Measurements from ENCODE around the gene SSR2.
"Not testable (repeated sequence)": the region's sequence is repeated elsewhere in the genome, so short reads cannot be mapped to it uniquely, and the experiment has no call there.

SSR2 gene

DNA sequence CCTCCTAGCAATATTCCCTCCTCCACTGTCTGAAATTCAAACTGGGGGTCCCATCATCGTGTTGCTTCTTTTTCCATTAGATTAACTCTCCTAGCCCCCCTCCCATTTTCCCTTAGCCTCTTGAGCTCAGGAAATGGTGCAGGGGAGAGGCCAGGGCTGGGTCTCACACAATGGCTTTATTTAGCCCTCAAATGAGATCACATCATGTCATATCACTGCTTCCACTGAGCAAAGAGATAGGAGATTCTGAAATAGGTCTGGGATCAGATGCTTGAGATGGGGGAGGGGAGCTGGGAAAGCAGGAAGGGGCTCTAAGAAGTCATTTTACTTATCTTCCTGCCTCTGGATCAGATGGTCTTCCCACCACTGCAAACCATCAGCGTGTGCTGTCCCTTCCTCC, 24.6 kb downstream of the SSR2 start:
- no peak for DNase-seq (ENCODE audit: low read depth in 2 of 2)

DNA sequence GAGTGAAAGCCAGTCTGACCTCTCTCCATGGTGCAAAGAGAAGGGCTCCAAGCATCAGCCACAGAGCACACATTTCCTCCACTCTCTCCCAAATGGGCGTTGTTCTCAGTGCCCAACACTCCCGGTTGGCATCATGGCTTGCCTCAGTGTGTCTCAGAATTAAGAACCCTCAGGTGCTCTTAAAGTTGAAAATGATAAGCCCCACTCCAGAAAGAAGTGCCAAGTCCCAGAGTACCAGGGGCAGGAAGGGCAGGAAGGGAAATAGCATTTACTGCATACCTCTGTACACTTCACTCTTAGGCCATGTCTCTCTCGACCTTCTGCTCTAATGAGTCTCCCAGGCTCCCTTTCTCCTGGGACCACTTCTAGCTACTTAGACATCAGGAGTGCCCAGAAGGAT, 27.2 kb downstream of the SSR2 start:
- DNase-seq (ENCODE audit: low read depth in 2 of 2), result no peak

DNA sequence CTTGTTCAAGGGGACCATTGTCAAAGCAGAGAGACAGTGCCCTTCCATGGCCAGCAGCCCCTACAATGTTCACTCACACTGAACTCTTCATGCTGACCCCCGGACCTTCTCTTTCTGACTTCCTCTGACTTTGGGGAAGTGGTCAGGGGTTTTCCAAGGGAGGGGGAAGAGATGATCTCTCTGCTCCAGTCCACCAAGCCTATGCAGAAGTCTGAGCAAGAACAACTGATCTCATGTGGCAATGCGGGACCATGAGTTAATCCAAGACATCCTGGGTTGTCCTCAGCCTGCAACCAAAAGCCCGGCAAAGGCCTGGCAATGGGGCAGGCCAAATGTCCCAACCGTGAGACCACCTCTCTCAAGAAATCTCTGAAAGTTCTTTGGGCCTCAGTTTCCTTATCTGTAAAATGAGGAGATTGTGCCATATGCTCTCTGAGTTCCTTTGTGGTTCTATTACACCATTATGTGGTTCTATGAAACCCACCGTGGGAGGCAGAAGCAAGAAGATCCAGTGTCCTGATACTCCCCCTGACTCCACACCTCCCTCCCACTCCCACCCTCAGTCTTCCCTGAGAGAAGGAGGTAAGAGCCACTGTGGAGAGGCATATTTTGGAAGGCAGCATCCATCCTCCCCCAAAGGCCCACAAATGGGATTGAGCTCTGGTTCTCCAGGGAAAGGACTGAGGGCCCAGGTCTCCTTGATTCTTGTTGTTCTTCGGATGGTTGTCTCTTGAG, 30.6 kb downstream of the SSR2 start:
- no peak for DNase-seq (ENCODE audit: low read depth in 2 of 2)

DNA sequence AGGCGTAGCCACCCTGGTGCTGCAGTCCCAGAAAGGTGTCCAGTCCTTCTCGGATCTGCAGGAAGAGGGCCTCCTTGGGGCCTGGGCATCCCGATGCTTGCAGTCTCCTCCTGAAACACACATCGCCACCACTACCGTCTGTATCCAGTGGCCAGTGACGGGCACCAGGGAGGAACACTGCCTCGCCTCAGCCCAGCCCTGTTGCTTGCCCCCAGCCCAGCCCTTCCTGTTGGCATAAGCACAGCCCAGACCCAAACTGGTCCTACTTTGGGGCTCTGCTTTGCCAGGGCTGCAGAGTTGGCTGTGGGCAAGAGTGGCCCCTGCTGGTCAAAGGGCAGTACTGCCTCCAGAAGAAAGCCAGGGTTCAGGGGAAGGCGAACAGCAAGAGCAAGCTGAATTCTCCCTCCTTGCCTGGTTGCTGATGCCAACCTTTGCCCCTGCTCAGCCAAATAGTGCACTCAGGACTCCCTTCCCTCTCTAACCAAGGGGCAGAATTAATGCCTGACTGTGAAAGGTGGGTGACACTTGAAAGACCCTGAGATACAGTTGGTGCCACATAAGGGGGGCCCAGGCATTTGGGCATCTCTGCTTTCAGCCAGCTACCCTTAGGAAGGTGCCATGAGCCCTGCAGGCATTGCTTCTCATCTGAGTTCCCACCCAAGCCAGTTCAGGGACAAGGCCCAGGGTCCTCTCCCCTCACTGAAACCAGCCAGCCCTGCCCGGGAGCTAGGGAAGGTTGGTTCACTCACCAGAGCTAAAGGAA, 31.3 kb downstream of the SSR2 start:
- DNase-seq (ENCODE audit: low read depth in 2 of 2), result peak; percentile 64 to 71

DNA sequence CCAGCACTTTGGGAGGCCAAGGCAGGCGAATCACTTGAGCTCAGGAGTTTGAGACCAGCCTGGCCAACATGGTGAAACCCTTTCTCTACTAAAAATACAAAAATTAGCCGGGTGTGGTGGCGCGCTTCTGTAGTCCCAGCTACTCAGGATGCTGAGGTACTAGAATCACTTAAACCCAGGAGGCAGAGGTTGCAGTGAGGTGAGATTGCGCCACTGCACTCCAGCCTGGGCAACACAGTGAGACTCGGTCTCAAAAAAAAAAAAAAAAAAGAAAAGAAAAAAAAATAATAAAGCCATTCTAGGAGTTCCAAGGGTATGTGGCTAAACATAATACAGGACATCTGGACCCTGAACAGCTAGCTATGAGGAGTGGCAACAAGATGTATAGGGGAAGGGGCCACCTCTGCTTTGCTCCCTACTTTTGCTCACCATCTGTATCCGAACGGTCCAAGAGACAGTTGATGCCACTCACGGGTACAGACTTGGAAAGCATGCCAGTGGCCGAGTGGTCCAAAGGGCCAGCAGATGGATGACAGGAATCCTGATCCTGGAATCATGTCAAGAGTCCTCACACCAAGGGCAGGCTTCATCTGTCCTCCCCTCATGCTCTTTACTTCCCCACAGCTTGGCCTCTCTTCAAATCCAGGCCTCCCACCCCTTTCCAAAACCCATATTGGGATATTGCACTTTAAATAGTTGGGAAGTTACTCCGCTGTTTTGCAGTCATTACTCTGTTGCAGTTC, 35.7 kb downstream of the SSR2 start:
- DNase-seq (ENCODE audit: low read depth in 2 of 2), result not testable (repeated sequence)

DNA sequence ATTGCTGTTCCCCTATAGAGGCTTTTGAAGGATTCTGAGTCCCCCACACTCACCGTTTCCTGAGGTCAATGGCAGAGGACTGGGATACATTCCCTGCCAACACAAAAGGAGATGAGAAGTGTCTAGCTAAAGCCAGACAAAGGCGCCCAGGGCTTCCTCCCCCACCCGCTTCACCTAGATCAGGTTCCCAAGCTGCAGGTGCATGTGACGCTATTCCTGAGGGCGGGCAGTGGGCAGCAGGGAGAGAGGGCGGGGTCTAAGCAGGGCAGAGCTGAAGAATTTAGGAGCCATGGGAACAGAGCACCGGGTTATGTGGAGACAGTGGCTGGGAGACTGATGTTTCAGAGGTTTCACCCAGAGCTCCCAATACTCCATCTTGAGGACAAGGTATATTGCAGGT, 36.4 kb downstream of the SSR2 start:
- no peak for DNase-seq (ENCODE audit: low read depth in 2 of 2)

DNA sequence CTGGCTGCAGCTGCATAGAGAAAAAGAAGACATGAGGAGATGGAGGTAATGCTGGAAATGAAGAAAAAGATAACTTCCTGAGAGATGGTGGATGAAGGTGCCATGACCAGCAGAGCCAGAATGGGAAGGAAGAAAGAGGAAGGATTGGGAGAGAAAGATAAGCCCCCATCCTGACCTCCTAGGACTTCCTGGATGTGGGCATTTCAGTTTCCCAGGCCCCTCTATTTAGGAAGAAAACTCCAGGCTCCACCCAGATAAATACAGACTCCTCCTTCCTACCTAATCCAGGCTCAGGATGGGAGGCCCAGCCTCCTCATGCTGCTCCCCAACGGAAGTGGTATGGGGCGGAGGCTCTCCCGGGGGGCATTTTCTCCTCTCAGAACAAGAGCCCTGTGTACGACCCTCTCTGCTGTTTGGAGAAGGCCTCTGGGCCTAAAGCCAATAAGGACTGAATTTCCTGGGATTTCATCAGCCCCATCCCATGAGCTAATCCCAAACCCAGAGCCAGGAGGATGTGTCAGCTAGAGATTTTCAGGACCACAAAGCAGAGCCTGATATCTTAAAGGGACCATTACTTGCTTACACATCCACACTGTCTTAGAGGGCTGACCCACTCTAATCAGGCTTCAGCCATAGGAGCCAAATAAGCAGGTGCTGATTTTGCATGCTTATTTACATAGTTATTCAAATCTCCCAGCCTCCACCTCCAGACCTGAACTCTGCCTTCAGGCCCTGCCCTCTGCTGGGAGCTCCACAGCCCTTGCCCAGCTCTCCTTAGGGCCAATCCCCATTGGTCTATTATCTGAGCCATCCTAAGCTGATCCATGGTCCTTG, 37.3 kb downstream of the SSR2 start:
- DNase-seq (ENCODE audit: low read depth in 2 of 2), result no peak

DNA sequence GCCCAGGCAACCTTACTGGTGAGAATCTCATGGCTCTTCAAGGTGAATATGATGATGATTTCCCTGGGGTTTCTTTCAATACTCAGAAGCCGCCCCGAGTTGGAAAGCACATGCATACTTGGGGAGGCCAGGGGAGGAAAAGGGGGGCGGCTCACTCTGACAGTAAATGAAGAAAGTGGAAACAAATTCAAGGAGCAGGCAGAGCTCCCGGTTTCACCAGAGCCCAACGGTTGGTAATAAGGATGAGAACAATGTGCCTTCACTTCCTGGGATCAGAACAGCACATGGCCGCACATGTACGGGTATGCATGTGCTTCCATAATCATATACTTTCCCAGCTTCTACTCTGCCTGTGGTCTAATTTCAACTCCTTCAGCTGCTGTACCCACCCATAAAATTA, 38.6 kb downstream of the SSR2 start:
- no peak for DNase-seq (ENCODE audit: low read depth in 2 of 2)

DNA sequence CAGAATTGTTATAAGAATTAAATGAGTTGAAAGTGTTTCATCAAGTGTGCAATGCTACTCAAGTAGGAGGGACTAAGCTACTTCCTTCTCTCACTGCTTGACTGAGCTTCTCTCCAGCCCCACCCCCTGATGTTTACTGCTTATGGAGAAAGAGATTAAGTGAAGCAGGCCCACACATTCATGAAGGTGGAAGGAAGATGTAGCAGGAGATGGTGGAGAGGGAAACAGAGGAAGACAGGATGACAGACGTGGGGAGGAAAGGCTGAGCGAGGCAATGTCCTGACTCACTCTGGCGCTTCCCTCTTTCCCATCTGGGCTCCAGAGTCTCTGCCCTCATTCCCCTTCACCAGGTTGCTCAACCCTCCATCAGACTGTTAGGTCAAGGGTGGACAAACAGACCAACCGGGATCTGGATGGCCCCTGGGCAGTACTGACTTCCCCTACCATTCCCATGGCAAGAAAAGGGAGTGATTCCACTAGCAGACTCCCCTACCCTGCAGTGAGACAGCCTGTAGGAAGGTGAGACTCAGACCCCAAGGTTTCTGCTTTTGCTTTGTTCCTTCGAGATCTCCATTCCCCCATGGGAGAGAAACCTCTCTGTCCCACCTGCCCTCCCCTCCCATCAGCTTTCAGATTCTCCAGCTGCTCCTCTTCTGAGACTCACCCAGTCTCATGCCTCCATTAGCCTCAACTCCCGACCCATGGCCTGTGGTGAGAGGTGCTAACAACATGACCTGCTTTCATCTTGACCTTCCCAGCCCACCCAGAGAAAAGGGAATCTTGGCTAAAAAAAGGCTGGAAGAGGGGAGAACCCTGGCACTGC, 39.3 kb downstream of the SSR2 start:
- DNase-seq (ENCODE audit: low read depth in 2 of 2), result no peak

DNA sequence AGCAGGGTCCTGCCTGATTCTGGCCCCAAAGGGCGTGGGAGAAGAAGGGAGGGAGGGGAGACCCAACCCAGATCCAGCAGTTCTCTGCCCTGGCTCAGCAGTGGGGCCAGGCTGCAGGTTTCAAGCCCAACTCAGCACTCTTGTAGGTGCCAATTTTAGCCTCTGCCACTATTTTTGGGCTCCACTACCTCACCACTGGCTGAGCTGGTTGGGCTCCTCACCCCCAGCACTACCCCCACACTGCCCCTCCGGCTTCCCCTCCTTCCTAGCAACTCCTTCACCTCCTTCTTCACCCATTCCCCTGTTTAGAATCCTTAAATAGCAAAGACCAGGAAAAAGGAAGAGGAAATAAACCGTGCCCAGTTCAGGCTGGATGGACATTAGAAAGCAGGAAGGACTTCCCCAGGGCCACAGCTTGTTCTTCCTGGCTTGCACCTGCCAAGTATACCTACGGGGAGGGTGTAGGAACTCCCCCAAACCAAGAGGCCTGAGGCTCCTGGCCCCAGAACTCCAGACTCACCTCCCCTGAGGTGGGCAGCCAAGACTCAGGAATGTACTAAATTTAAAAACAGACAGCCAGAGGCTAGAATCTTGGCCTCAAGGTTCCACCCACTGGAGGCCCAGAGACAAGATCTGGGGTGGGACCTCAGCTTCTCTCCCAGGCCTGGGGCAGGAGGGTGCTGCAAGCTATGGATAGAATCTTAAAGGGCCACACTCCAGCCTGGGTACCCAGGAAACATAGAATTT, 41.0 kb downstream of the SSR2 start:
- DNase-seq (ENCODE audit: low read depth in 2 of 2), result no peak

DNA sequence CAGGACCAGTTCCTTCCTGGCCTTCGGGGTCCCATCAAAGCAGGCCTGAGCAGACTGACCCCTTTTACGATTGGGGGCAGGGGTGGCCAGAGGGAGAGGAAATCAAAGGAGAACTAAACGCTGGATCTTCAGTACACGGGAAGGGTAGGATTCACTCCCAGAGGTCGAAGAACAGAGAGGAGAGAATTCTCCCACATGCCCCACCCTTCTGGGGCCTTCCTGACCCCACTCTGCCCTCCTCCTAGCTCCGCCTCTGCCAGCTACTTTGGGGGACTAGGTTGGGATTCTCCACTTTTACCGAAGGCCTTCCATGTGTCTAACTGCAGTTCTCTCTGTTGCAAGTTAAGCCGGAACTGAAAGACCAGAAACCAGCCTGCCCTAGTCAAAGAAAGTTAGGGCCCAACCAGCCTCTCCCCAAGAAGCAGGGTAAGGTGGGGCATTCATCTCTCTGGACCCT, 41.8 kb downstream of the SSR2 start:
- no peak for DNase-seq (ENCODE audit: low read depth in 2 of 2)

DNA sequence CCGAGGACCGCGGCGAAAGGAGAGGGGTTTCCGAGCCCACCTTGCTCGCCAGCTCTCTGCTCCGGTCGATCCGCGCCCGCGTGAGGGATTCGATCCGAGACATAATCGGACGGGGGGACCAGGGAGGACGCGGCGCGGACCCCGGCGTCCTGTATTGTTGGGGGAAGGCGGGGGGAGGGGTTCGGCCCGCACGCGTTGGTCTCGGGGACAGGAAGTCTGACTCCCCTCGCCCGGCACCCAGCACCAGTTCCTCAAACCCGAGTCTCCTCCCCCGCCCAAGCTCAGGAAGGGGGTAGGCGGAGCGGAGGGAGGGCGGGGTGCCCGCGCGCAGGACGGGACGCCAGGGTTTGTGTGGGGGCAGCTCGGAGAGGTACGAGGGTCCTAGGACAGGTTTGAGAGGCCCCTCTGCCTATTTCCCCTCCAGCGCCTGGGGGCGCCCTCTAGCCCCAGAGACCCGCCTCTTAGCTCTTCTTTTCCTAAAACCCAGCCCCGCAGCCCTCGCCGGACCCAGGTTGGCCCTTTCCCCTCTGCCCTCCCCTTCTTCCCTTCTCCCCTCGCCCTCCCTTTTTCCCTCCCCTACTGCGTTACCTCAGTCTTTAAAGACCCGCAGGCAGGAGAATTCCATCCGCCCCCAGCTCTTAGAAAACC, 42.3 kb downstream of the SSR2 start, which contains the start of gene ARHGEF2:
TSS of gene ARHGEF2 (minus strand) at position 223 of the 648 bp plus-strand sequence. CDS start at position 103, 120 bp downstream.
- DNase-seq (ENCODE audit: low read depth in 2 of 2), result peak; percentile 65 to 75

DNA sequence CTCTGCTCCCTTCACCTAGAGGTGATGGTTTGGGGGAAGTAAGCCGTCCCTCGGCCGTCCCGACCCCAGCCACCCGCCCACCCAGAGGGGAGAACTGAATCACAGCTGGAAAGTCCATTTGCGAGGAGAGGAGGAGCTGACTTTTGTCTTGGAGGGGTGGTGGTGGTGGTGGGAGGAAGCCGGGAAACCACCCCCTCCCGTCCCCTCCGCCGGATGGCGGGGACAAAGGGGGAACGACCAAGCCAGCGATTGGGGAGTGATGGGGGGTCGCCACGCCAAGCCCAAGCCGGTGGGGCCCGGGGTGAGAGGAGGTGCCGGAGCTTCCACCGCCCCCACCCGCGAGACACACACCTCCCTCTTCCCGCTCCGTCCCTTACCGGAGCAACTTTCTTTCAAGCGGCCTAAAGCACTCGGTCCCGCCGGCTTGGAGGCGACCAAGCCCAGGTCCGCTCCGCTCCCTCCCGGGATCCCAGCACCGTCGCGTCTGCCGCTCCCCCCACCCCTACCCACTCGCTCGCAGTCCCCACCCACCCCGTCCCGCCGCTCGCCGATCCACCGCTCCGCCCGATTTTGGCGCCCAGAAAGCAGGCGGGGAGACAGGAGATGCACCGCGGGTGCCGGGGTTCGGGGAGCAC, 42.9 kb downstream of the SSR2 start:
- peak; percentile 58 to 65 for DNase-seq (ENCODE audit: low read depth in 2 of 2)

DNA sequence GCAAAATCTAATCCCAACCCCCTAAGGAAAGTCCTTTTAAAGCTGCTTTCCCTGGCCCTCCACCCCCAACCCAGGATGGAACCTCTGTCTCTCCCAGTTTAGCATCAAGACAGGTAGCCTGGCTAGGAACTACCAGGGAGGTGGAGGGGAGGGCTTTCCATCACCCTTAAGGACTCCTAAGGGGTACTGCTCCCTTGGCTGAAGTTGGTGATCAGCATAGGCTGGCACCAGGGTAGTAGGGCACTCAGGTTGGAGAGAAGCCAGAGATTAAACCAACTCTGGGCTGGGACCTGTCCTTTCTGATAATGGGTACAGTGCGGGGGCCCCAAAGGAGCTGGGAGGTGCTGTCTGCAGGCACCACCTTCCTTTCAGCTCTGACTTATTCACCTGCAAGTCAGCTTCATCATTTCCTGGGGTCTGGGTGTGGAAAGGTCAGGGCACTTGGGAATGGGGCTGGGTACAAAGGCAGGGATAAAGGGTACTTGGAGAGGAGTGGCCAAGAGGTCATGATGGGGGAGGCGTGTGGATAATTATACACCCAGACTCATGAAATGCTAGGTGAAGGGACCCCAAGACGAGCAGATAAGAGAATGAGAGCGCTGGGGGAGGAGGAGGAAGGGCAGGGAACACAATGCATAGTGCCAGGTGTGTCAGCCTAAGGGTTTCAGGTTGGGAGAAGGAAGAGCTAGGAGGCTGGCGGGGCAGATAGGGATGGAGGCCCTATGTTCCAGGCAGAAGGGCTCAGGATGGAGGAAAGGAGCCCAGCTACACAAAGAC, 43.6 kb downstream of the SSR2 start:
- DNase-seq (ENCODE audit: low read depth in 2 of 2), result no peak

DNA sequence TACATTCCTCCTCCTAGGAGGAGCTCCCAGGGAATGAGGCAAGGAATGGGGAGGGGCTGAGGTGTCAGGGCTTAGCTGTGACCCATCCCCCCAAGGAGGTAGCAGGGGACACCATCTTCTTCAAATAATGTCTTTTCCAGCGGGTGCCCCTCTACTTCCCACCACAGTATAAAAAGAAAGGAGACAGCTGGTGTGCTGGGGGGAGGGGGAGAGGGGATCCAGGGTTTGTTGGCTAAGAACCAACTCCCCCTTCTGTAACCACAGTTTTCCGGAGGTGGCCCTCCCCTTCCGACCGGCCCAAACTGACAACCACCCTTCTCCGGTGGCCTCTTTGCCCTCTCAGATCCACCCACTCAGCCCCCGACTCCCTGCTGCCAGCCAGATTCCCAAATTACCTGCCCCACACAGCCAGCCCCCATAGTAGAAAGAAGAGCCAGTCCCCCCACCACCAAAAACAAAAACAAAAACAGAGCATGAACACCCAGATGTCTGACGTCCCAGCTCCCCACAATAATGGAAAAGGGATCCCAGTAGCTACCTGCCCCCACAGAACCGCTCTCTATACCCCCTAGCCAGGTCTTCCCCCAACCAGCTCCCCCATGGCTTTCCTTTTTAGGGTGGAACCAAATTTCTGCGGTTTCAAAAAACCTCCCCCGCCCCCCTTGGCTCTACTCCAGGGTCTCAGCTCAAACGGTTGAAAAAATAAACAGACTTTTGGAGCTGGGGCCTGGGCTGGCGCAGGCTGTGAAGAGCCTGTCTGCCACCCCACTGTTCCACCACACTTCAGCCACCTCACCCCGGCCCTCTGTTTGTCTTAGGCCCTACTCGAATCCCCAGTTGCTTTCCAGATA, 44.5 kb downstream of the SSR2 start:
- DNase-seq (ENCODE audit: low read depth in 2 of 2), result peak; percentile 48 to 50

DNA sequence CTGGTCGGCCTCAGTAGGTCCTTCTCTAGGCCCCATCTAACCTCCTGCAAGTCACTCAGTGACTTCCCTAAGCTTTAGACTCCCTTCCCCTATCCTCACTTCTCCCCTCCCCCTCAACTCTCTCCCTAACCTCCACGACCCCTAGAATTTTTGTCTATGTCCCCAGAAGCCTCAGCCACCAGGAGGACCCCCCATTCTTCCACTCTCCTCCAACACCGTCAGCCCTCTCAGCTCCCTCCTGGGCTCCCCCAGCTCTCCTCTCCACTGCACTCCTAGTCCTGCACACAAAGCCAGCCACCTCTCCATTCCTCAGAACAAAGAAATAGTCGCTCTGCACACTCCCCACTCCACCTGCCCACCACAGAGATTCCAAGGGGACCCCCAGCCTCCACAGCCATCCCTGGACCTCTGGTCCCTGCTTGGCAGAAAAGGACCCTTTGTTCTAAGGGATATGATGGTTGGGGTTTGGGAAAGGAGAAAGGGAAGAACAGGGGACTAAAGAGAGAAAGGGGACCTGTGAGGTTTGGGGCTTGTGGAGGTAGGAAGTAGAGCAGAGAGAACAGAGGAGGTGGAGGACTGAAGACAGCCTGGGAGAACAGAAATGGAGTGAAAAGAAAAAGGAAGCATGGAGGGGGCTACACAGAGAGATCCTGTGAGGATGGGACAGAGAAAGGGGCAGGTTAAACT, 45.2 kb downstream of the SSR2 start:
- no peak for DNase-seq (ENCODE audit: low read depth in 2 of 2)
